ENCODE data around the gene MATN3.
"Not testable (repeated sequence)": the region's sequence is repeated elsewhere in the genome, so short reads cannot be mapped to it uniquely, and the experiment has no call there.

MATN3 gene

GRCh38 chr2:20012282-20013125 is at the start of gene MATN3:
MATN3 (minus strand) TSS chr2:20012668; CDS start chr2:20012631, 37 bp downstream.
- DNase-seq = no peak

- DNase-seq = no peak
These were observed 49.5 kb upstream of the MATN3 start for GRCh38 chr2:20061940-20062339.

- DNase-seq = no peak
These were observed 49.0 kb upstream of the MATN3 start for GRCh38 chr2:20061476-20061875.

- no peak for DNase-seq
These were observed 47.6 kb upstream of the MATN3 start for GRCh38 chr2:20060106-20060505.

GRCh38 chr2:20057268-20057667 is 44.8 kb upstream of the MATN3 start:
- no peak for DNase-seq

GRCh38 chr2:20054931-20055330 is 42.5 kb upstream of the MATN3 start:
- DNase-seq = no peak

GRCh38 chr2:20054119-20054518 is 41.7 kb upstream of the MATN3 start:
- no peak for DNase-seq

- DNase-seq = no peak
These were observed 40.4 kb upstream of the MATN3 start for GRCh38 chr2:20052861-20053281.

- no peak for DNase-seq
These were observed 39.9 kb upstream of the MATN3 start for GRCh38 chr2:20052229-20052851.

- DNase-seq = peak; percentile 99
These were observed 39.2 kb upstream of the MATN3 start, which contains the start of gene LAPTM4A for GRCh38 chr2:20051532-20052228. LAPTM4A (minus strand) TSS chr2:20051628; CDS start chr2:20051520, 108 bp downstream.

GRCh38 chr2:20050646-20051531 is 38.4 kb upstream of the MATN3 start:
- peak; percentile 61 for DNase-seq

GRCh38 chr2:20050104-20050645 is 37.7 kb upstream of the MATN3 start:
- DNase-seq = peak; percentile 32

- peak; percentile 21 for DNase-seq
These were observed 37.2 kb upstream of the MATN3 start for GRCh38 chr2:20049637-20050036.

GRCh38 chr2:20048488-20049448 is 36.3 kb upstream of the MATN3 start:
- DNase-seq = no peak

- DNase-seq = not testable (repeated sequence)
These were observed 33.3 kb upstream of the MATN3 start for GRCh38 chr2:20045712-20046292.

- no peak for DNase-seq
These were observed 32.3 kb upstream of the MATN3 start for GRCh38 chr2:20044778-20045177.

- no peak for DNase-seq
These were observed 30.1 kb upstream of the MATN3 start for GRCh38 chr2:20042531-20042930.

GRCh38 chr2:20040489-20041172 is 28.2 kb upstream of the MATN3 start:
- DNase-seq = no peak

- no peak for DNase-seq
These were observed 25.2 kb upstream of the MATN3 start for GRCh38 chr2:20037660-20038059.

All from midbrain (tissue), 1 donor.